NCI-H510A treated with DMSO at 0.1 percent for 48 hours (cell line): Measurements from ENCODE around the gene NLE1.
A peak's percentile ranks its signal among the peaks of the same experiment; 100 is the strongest.
"Not testable (repeated sequence)": the region's sequence is repeated elsewhere in the genome, so short reads cannot be mapped to it uniquely, and the experiment has no call there.

Experiments used
- DNase-seq: peaks from one replicate; lab custom pipeline; 2025; lab: John Stamatoyannopoulos, UW

Gene NLE1

DNA sequence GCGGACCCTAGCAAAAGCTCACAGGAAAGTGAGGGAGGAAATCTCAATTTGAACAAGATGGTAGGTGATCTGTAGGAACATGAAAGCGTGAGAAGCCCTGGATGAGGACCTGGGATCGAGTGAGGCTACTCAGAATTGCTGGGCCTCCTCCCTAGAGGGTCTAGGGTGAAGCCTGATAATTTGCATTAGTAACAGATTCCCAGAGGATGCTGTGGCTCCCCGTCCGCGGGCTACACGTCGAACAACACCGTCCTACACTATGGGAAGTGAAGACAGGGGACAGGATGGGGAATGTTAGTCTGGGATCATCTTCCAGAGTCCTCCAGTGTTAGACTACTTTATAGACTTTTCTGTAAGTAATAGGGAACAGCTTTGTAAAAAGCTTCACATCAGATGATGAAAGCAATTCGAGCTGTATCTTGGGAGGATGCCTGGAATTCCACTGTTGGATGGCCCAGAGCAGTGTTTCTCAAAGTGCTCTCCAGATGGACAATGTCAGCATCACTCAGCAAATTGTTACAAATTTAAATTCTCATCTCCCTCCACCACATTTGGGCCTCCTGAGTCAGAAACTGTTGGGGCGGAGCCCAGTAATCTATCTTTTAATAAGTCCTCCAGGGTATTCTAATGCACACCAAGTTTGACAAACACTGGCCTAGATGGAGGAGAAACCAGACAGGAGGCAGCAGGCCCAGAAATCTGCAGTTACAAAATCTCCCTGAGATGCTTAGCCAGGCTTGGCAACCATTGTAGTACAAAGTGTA is 14.2 kb downstream of the NLE1 start:
- DNase-seq: no peak

DNA sequence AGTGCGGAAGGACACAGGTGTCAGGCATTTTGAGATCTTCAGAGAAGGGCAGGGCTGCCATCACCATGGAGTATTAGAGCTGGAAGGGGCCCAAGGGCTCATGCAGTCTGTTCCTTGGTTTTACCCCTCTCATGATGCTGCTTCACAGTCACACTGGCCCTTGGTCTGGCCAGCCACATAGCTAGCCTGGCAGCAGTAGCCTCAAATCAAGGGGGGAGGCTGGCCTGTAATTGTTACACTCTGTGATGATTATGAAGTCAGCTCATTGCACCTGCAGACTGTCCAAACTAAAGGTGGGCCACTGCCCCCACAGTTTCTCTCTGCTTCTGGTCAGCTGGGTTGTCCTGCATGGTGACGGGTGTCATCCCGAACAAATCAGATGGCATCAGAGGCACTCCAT is 20.8 kb downstream of the NLE1 start, which contains the start of gene FNDC8:
FNDC8 (plus strand) TSS at position 301 of the 400 bp plus-strand sequence; CDS start at position 380, 79 bp downstream.
- DNase-seq: no peak

DNA sequence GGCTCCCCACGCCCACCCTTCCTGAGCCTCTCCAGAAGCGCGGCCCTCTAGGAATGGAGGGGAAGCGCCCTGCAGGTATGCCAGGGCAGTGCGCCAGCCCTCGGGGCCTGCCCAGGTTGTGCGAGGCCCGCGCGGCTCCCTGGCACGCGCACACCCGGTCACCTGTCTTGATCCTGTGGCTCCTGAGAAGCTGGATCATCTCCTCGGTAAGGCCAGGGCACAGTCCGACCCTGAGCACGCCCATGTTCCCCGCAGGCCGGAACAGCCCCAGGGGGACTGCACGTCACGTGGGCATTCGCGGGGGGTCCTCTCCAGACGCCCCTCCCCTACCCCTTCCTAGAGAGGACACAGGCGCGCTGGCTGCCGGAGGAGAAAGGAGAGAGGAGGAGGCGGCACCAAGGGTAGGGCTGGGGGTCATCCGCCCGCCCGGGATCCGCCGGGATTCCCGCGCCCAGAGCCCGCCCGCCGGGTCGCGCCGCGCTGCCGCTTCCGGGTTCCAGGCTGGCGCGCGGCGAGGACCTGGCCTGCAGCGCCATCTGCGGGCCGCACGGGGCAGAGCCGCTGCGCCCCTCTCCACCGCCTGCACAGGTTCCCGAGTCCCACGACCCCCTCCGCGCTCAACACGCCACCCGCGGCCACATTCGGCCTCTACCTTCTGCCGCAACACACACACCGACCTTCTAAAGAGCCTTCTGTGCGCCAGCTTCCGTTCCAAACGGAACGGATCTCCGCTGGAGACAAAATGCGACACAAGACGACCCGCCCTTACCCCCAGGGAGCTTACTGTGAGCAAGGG is 22.5 kb downstream of the NLE1 start, which contains the start of gene RAD51D:
RAD51D (minus strand) TSS at position 491 of the 796 bp plus-strand sequence; CDS start at position 244, 247 bp downstream.
- peak; percentile 67 for DNase-seq

DNA sequence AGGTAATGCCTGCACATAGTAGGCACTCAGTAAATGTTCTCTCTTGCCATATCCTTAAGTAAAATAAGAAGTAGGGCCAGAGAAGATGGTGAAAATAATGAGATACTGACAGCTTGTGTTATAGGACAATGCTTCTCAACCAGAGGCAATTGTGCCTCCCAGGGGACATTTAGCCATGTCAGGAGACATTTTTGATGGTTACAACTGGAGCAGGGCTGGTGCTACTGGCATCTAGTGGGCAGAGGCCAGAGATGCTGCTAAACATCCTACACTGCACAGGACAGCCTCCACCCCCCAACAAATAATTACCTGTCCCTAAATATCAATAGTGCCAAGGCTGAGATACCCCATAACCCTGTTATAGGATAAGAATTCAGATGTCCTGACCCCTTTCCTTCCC is 24.1 kb downstream of the NLE1 start:
- no peak for DNase-seq

DNA sequence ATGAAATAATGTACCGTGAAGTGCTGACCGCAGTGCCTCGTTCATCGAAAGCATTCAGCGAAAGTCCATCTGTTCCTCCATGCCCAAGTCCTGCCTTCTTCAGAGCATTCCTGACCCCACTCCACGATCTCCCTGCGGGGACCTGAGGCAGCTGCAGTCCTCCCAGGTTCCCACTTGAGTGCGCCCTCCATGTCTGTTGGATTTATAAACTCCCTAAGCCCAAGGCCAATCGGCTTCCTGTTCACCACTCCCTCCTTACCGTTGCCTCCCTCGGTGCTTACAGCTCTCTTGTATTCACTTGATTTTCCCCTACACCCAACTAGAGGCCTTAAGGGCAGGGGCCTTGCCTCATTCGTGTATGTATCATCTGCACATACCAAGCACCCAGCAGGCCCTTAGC is 25.3 kb downstream of the NLE1 start:
- DNase-seq: no peak

DNA sequence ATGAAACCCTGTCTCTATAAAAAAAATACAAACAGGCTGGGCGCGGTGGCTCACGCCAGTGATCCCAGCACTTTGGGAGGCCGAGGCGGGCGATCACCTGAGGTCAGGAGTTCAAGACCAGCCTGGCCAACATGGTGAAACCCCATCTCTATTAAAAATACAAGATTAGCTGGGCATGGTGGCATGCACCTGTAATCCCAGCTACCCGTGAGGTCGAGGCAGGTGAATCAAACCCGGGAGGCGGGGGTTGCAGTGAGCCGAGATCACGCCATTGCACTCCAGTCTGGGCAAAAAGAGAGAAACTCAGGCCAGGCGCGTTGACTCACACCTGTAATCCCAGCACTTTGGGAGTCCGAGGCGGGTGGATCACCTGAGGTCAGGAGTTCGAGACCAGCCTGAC is 31.3 kb downstream of the NLE1 start:
- DNase-seq: not testable (repeated sequence)

DNA sequence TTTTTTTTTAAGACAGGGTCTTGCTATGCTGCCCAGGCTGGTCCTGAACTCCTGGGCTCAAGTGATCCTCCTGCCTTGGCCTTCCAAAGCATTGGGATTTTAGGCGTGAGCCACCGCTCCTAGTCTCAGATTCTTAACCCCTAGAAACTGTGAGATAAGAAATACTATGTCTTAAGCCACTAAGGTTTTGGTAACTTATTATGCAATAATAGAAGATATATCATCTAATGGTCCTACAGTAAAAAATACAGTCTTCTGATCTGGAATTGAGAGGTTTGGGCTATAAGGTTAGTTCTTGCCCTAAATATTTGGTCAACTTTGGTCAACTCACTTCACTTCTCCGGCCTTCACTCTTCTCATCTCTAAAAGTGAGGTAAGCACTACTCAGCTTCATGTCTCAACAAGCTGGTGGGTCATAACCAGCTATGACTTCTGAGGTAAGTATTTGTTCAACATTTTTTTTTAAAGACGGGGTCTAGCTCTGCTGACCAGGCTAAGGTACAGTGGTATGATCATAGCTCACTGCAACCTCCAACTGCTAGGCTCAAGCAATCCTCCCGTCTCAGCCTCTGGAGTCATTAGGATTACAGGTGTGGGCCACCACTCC is 37.2 kb downstream of the NLE1 start:
- DNase-seq: no peak

DNA sequence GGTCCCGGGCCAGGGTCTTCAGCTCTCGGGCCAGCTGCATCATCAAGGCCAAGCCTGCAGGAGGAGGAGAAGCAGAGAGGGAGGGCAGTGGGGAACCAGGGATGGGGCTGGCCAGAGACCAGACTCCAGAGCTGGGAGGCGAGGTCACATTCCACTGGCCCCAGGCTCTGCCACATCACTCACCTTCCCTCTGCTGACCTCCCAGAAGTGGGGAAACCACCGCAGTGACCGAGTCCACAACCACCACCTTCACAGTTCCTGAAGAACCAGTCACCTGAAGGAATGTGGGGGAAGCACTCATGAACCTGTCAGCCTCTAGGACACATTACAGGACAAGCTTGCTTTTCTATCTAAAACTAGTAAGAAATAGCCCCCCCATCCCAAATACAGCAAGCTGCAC is 38.8 kb downstream of the NLE1 start:
- no peak for DNase-seq

DNA sequence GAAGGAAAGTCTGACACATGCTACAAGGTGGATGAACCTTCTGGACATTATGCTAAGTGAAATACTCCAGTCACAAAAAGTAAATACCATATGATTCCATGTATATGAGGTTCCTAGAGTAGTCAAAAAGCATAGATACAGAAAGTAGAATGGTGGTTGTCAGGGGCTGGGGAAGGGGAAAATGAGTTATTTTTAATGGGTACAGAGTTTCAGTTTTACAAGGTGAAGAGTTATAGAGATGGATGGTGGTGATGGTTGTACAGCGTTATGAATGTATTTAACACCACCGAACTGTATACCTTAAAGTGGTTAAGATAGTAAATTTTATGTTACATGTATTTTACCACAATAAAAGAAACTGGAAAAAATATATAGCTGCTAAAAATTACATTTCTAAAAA is 40.4 kb downstream of the NLE1 start:
- no peak for DNase-seq

DNA sequence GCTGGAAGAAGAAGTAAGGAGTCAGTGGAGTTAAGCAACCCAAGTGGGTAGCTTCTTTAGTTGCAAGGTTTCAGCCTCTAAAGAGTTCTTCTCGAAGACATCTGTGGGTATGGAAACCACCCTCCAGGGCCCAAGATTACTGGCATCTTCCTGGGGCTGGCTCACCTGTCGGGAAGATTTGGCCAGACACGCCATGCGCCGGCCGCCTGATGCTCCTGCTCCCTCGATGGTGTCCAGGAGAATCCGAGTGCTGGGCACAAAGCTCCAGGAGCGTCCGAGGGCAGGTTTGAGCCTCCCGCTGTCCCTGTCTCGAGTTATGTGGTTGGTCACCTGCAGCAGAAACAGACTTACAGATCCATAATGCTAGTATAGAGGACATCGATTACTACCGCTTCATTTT is 41.1 kb downstream of the NLE1 start:
- DNase-seq: no peak

DNA sequence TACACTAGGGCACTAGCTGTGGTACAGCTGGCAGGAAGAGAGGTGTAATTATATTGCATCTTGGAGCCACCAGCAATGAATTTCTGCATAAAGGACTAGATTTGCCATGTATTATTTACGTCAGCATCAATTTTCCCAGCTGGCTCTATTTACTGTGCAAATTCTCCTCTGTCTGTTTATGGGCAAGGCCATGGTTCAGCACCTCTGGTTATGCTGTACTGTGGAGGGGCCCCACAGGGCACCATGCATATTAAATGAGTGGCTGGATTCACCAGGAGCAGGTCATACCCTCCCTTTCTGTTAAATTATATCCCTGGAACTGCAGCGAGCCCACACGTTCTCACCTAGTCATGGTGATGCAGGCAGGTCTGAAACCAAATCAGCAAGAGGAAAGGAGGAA is 42.2 kb downstream of the NLE1 start:
- DNase-seq: no peak

DNA sequence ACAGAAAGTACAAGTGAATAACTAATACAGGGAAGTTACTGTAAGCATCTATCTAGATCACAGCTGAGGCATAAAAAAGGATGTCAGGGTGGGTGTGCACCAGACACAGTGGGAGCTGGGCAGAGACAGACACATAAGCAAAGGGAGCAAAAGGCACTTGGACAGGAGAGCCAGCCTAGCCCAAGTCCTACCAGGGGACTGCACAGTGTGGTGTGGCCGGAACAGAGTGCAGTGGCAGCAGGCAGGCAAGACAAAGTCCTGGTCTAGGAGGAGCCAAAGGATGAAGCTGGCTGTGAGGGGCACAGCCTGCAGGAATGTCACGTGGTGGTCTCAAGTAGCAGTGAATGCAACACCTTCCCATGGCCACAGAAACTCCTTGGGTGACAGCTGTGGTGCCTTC is 44.3 kb downstream of the NLE1 start:
- DNase-seq: no peak

DNA sequence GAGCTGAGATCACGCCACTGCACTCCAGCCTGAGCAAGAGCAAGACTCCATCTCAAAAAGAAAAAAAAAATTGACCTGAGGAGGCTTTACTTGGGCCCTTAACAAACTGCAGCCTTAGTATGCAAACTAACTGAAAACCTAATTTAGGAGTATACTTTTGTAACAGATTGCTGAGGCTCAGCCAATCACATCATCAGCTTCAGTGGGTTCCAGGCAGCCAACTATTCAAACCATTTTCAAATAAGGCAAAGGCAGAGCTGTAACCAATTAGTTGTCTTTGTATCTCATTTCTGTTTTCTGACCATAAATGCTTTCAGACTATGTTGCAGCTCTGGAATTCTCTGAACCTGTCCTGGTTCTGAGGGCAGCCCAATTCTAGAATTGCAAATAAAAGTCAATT is 46.4 kb downstream of the NLE1 start:
- DNase-seq: no peak

DNA sequence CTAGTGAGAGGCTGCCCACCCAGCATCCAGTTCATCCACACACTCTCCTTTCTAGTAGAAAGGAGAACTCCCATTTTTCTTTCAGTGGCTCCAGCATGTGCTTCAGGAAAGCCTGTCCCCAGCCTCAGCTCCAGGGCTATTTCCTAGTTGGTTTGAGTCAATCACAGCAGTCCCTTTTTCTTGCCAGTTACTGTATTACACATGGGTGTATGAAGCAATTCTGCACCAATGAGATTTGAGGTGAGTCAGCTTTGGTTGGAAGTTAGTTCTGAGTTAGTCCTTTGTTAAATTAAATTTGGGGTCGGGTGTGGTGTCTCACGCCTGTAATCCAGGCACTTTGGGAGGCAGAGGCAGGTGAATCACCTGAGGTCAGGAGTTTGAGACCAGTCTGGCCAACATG is 47.2 kb downstream of the NLE1 start:
- no peak for DNase-seq

DNA sequence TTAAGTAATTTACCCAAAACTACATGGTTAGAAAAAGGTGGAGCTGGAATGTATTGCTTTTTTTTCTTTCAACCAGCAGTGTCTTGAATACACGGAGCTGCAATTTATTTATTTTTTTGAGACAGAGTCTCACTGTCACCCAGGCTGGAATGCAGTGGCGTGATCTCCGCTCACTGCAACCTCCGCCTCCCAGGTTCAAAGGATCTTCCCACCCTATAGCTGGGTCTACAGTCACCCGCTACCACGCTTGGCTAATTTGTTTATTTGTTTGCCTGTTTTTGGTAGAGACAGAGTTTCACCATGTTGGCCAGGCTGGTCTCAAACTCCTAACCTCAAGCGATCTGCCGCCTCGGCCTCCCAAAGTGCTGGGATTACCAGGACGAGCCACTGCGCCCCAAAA is 51.4 kb downstream of the NLE1 start:
- not testable (repeated sequence) for DNase-seq

DNA sequence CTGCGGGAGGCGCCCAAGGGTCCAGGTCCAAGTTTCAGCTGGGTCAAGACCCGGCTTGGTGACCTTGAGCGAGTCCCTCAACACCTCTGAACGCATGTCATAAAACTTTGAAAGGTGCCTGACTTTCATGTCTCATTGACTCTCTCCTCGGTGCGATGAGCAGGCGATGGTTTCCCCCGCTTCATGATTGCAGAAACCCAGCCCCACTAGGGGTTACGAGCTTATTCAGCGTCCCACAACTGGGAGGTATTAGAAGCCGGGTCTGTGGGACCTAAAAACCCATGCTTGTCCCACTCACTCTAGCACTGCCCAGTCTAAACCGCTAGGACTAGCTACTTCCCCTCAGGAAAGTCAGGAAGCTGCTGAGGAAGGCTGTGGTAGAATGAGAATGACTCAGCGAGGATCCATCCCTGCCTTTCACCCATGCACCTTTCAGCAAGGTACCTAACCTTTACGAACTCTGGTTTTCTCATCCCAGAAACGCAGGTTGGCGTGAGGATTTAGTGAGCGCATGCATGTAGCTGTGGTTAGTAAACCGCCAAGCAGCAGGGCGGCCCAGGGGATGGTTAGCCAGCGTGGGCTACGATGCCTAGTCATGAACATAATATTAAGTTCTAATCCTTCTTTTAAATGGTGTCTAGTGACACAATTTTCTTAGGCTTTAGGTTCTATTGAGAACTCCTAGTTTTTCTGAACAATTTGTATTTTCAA is 52.4 kb downstream of the NLE1 start:
- DNase-seq: no peak

DNA sequence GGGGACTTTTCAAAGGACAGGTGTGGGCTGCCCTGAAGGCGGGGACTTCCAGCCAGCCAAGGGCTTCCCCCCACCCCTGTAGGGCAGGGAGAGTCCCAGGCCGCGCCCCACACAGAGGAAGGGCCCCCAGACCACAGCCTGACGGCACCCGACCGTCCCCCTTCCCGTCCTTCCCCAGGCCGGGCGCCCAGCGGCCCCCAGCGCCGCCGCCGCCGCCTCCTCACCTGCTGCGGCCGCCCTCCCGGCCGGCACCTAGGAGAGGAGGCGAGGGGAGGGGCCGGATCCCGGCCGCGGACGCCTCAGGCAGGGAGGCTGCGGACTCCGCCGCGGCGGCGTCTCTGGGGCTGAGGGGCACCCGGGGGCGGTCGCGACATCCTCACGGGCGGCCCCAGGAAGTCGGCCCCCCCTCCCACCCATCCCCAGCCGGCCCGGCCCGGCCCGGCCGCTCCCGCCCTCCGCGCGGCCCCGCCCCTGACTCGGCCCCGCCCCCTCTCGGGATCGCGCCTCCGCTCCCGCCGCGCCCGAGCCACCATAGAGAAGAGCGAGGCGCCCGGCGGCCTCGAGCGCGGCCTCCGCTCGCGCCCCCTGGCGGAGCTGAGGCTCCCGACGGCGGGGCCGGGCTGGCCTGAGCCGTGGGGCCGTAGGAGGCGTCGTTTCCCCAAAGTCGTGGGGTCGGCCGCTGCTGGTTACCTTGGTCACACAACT is 53.1 kb downstream of the NLE1 start:
- peak; percentile 62 for DNase-seq

DNA sequence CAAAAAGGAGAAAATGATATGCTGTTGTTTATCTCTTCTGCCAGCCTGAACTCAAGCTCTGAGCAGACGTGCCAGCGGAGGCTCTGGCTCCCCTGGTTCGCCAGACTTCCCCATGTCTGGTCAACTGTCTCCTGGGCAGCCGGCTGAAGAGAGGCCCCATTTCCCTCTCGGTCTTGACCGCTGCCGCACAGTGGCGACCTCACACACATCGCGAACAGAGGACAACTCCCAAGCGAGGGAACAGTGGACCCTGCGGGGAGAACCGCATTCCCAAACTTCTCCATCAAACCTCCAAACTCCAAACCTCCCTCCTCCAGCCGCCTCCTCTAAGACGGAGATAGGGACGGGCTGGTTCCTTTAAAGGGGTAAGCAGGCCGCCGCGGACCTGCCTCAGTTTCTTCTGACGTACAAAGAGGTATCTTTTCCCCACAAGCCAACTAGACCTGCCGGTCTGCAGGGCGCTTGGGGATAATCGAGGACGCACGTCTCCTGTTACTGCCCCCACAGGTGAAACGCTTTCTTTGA is 53.7 kb downstream of the NLE1 start:
- peak; percentile 59 for DNase-seq

DNA sequence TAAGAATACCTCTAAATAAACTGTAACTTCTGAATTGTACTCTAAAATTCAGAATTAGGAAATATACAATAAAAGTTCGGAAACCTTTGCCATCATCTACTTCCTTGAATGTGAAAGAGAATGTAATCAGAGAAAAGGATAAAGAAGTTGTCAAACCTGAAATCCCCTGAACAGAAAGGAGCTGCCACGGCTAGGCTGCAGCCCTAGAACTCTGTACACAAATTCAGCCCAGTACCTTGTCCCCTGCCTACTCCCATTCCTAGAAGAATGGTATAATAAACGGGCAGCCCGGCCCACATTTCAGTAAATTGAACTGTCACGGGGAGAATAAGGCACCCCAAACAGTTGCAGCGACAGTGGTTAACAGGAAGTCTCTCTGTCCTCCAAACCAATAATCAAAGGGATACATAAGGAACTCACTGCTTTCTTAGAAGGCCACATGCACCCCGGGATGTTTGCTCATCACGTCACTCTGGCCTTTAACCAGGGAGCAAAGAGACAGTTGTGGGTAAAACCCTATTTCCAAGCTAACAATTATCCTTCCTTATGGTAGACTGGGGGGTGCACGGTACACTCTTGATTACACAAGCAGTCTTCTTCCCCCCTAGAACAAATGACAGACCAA is 54.3 kb downstream of the NLE1 start:
- peak; percentile 54 for DNase-seq

DNA sequence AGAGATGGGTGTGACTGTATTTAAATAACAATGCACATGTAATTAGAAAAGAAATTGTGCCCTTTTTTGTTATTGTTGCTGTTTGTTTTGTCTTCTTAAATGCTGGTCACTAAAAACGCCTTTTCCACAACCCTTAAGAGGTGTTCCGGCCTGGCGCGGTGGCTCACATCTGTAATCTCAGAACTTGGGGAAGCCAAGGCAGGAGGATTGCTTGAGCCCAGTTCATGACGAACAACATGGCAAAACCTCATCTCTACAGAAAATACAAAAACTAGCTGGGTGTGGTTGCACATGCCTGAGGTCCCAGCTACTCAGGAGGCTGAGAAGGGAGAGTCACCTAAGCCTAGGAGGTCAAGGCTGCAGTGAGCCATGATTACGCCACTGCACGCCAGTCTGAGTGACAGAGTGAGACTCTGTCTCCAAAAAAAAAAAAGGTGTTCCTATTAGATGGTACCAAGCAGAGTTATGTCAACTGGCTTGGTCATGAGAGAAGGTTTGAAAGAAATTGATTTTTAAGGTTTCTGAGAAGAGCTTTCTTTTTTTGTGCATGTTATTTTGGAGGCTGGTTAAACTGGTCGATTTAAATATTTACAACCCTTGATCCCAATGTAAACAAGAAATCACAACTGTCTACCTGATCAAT is 55.1 kb downstream of the NLE1 start:
- no peak for DNase-seq
